Right lobe of liver (tissue), 6 donors: ENCODE measurements around the gene THEMIS. TPM values are rescaled to one million over a fixed set of nuclear protein-coding genes. Genes with fewer than 3 reads are reported as not detected.

ENCODE experiments used
- ATAC-seq, 4 donors: fragments of 200-7000 bp; cut with Tn5 transposase; one replicate each; pipeline ENCODE4 v1.9.1; 2020; ENCODE audit warnings: mild to moderate bottlenecking in 4 of 4, moderate library complexity in 4 of 4
- DNase-seq, 3 donors: peaks; one replicate each; pipeline ENCODE4 v3.0.0-alpha.2; 2020
- H3K27ac ChIP-seq, 3 donors: fragments of 200-600 bp; one replicate each; pipeline ENCODE4 v1.8.0; 2022
- H3K27me3 ChIP-seq, 2 donors: fragments of 200-600 bp; one replicate each; pipeline ENCODE4 v1.8.0; 2022
- H3K36me3 ChIP-seq, 4 donors: fragments of 200-600 bp; sonication (generic) in 1 of 4; one replicate each; pipeline versions ENCODE4 v1.5.1 to v1.8.0; 2017 to 2022; ENCODE audit warnings: control low read depth in 1 of 4
- H3K4me1 ChIP-seq, 4 donors: fragments of 200-600 bp; sonication (generic) in 1 of 4; one replicate each; pipeline versions ENCODE4 v1.5.1 to v1.8.0; 2017 to 2022; ENCODE audit warnings: control low read depth in 1 of 4
- H3K4me3 ChIP-seq, 3 donors: fragments of 200-600 bp; one replicate each; pipeline ENCODE4 v1.8.0; 2022
- H3K9me3 ChIP-seq, 4 donors: fragments of 200-600 bp; sonication (generic) in 1 of 4; one replicate each; pipeline versions ENCODE4 v1.5.1 to v1.8.0; 2017 to 2022; ENCODE audit warnings: control low read depth in 1 of 4
- POLR2A ChIP-seq: fragments of 450-650 bp; IDR thresholded peaks from one replicate; pipeline ENCODE4 v1.6.1; 2017; ENCODE audit warnings: antibody characterized with exemption, mild to moderate bottlenecking
- WGBS: methylation state at CpG from one replicate; pipeline ENCODE4 v1.1.6; 2018; ENCODE audit warnings: low coverage, low lambda C conversion rate; ENCODE audit not compliant: insufficient coverage; ENCODE audit errors: missing lambda C conversion rate; 5-methylcytosine and 5-hydroxymethylcytosine counted together
- intact Hi-C, 2 donors: fragments of 100-400 bp; cut with DNase I; formaldehyde crosslinking; loops; one replicate each; pipeline versions ENCODE4 v1.11.2 to v1.14.1; 2022
- total RNA-seq, 6 experiments: library from RNA; depleted of rRNA in 2 of 6; stranded (reverse); fragments of >200 nt in 2 of 6; fragmentation: NEBNext Ultra II Directional in 3 of 6; extraction: Animal tissue kit (Norgen Biotek cat#: 25700) in 3 of 6; gene quantifications; one replicate each; pipeline versions ENCODE4 v1.1.0 to v1.2.4, GENCODE V29; 2016 to 2023
- TF ChIP-seq, protein P1 (sequence below), 4 donors: fragments of 200-600 bp in 3 of 4; fragments of 450-650 bp in 1 of 4; IDR thresholded peaks; one replicate each; pipeline versions ENCODE4 v1.5.1 to v1.8.0; 2016 to 2022; ENCODE audit warnings: antibody characterized with exemption in 4 of 4, mild to moderate bottlenecking in 2 of 4
- donor health status: DM: no; HTN: yes; CAD: no.
- donor health status: DM: no; HTN: no; CAD: no.
- donor health status: DM: no; HTN: no; CAD: no.
- donor health status: DM: no; HTN: yes; CAD: no.
- donor health status: DM: no; HTN: yes; CAD: no.

The THEMIS gene
- total RNA-seq, 6 experiments from 2014 or later, result 0.09 to 0.61 (median 0.17) TPM; not detected in 1

GRCh38 chr6:127813699-127814027 lies 87.2 kb downstream of the THEMIS start:
- H3K27ac ChIP-seq, result no peak overlapping the region
- H3K27me3 ChIP-seq, result no peaks in the 10 kb centered on the region
- no peaks in the 10 kb centered on the region for H3K36me3 ChIP-seq
- ATAC-seq, result no peak
- TF ChIP-seq, protein P1, sequence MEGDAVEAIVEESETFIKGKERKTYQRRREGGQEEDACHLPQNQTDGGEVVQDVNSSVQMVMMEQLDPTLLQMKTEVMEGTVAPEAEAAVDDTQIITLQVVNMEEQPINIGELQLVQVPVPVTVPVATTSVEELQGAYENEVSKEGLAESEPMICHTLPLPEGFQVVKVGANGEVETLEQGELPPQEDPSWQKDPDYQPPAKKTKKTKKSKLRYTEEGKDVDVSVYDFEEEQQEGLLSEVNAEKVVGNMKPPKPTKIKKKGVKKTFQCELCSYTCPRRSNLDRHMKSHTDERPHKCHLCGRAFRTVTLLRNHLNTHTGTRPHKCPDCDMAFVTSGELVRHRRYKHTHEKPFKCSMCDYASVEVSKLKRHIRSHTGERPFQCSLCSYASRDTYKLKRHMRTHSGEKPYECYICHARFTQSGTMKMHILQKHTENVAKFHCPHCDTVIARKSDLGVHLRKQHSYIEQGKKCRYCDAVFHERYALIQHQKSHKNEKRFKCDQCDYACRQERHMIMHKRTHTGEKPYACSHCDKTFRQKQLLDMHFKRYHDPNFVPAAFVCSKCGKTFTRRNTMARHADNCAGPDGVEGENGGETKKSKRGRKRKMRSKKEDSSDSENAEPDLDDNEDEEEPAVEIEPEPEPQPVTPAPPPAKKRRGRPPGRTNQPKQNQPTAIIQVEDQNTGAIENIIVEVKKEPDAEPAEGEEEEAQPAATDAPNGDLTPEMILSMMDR (IDR thresholded peaks at IDR 0.05), result no peak
- H3K9me3 ChIP-seq, result no peaks in the 10 kb centered on the region
- WGBS, result 54% methylated on average over 5 of the region's 5 CpGs
- no peak for DNase-seq
- no peaks in the 10 kb centered on the region for H3K4me1 ChIP-seq
- intact Hi-C loops, result no loop called here
- H3K4me3 ChIP-seq, result no peak overlapping the region

DNA sequence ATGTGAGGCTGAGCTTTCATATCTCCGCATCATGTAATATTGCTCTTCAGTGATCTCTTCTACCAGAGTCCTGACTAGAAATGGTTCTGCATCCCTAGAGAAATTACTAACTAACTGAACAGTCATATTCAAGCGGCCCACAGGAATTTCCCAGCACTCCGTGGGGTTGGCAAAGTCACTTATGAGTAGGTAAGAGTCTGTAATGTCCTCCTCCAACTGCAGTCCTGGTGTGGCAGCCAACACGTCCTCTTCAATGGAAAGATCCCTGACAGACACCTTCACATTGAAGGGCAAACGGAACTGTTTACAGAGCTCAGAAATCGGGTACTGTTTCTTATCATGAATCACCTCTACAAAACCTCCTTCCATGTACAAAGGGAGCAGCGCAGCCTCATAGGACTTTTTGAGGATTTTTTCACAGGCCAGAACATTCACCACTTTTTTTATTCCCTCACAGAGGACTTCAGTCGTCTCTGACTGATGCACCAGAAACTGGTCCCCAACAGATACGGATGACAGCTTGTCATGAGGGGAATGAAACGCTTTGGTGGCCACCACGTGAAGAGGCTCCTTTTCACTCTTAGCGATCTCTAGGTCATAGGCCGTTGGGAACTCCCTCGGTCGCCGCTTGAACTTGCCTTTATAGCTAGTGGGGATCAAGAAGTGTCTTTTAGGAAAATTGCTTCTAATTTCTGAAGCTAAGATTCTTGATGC lies 87.7 kb downstream of the THEMIS start:
- ATAC-seq, result no peak
- H3K36me3 ChIP-seq, result no peaks in the 10 kb centered on the region
- WGBS, result 60% methylated on average over 9 of the region's 16 CpGs
- no peaks in the 10 kb centered on the region for H3K9me3 ChIP-seq
- H3K4me1 ChIP-seq, result no peaks in the 10 kb centered on the region
- no peaks in the 10 kb centered on the region for H3K27me3 ChIP-seq
- intact Hi-C loops, result no loop called here
- no peak overlapping the region for H3K4me3 ChIP-seq
- no peak for DNase-seq
- TF ChIP-seq, protein P1 (IDR thresholded peaks at IDR 0.05), result no peak
- no peak for TF ChIP-seq POLR2A
- H3K27ac ChIP-seq, result no peak overlapping the region

DNA sequence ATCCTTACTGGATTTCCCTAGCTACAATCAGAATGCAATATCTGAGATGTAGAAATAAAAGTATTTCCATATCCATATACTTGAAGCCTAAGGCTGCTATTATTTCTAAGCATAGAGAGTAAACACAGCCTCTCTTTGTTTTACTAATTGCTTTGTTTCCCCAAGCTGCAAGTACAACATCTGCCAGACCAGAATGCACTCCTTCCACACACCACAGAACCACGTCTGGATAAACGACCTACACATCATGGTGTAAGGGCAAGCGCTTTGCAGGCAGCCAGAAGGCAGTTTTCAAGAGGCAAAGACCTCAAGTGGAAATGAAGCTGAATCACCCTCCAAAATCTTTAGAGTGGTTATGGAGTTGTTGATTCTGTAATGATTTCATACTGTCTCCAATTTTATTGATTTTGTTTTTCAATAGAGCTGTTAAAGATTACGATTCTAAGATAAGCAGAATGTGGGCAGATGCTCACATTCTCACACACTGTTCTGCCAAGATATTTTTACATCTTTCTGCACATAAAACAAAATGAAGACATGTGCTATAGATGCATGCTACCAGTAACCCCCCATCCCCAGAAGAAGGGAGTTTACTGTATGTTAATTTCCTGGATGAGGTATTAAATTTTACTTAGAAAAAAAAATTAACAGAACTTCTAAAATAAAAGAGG lies 88.8 kb downstream of the THEMIS start:
- Histone ChIP-seq H3K27ac (no peak overlapping the region), H3K36me3 (no peaks in the 10 kb centered on the region), H3K27me3 (no peaks in the 10 kb centered on the region), H3K4me3 (no peak overlapping the region), H3K9me3 (no peaks in the 10 kb centered on the region), H3K4me1 (no peaks in the 10 kb centered on the region)
- intact Hi-C loops, result no loop called here
- TF ChIP-seq, protein P1 (IDR thresholded peaks at IDR 0.05), result no peak
- TF ChIP-seq POLR2A, result no peak
- ATAC-seq, result no peak
- 51% methylated on average over 4 of the region's 4 CpGs for WGBS
- no peak for DNase-seq

DNA sequence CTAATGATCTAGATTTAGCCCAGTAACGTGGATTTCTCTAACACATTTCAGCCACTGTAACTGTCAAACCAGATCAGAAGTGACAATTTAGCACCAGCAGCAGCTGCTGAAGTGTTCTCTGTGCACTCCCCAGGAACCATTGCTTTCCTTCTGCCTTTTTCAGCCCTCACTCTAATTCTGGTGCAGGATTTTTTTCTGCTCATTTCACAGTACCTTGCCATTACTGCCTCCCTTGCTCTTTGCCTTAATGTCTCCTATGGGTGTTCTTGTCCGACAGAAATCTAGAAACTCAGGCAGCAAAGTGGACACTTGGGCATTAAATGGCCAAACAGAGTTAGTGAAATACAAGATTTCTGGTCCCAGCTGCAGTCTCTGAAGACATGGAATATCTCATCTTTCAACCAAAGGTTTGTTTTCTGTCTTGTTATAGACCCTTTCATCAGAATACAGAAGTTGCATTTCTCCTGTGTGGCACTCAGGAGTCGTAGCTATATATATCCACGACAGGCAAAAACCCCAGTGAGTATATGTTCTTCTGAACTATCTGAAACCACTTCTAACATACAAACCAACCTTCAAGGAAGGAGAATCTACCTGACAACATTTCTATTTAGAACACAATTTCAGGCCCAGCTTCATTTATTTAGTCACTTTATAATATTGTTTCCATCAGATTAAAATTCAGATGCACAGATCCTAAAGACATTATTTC lies 92.9 kb downstream of the THEMIS start:
- H3K36me3 ChIP-seq, result no peaks in the 10 kb centered on the region
- TF ChIP-seq POLR2A, result no peak
- TF ChIP-seq, protein P1 (IDR thresholded peaks at IDR 0.05), result no peak
- H3K27me3 ChIP-seq, result no peaks in the 10 kb centered on the region
- intact Hi-C loops, result no loop called here
- no peak overlapping the region for H3K4me3 ChIP-seq
- no peaks in the 10 kb centered on the region for H3K9me3 ChIP-seq
- no peaks in the 10 kb centered on the region for H3K4me1 ChIP-seq
- WGBS, result 56% methylated on average over 4 of the region's 4 CpGs
- DNase-seq (no peak), ATAC-seq (no peak)
- no peak overlapping the region for H3K27ac ChIP-seq
